RPMI8226 (cell line): ENCODE data around the gene ZNF408.

ENCODE experiments used
- DNase-seq: peaks from one replicate; pipeline ENCODE4 v3.0.0-alpha.2; 2015

ZNF408 gene

GRCh38 chr11:46676436-46677158, 24.2 kb upstream of the ZNF408 start:
- DNase-seq: no peak

DNA sequence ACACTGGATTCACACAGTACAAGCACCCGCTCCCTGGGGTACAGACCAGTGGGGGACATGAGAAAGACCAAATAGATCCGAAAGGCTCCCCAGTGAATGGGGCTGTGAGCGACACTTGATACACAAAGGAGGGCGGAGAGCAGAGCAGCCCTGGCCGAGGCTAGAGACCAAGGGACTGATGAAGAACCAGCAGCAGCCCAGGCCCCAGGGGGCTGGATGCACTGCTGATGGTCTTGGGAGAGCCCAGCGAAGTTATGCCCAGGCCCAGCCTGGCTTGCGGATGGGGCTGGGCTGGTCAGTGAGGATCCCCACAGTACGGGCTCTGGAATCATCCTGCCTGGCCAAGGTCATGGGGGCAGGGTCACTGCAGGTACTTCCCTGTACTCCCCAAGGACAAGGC, 23.7 kb upstream of the ZNF408 start:
- no peak for DNase-seq

DNA sequence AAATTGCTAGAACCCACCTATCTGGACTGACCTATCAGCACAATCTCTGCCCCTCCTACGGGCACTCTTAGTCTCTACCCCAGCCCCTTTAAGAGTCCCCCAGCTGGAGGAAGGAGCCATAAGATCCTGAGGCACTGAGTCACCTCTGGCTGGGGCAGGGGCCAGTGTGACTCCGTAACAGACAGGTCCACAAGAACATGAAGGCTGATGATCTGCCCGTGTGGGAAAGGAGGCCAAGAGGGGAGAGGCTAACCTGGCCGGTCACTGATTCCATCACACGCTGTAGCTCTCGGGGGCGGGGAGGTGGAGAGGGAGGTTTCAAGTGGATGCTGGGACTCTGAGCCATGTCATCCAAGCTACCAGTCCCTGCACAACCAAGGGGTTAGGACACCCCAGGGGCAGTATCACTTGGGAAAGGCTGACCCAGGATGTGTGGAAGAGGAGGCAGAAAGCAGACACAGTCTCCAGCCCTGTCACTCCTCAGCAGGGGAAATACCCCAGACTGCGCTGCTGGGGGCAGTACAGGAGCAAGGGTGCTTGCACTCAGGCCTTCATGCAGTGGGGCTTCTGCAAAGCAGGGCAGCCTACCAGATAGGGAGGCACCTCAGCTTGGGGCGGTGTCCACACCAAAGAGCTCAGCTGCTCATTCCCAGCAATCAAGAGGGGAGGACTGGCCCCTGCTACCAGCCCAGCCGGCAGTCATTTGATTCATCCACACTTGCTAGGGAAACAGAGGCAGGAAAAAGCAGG, 22.7 kb upstream of the ZNF408 start:
- no peak for DNase-seq

DNA sequence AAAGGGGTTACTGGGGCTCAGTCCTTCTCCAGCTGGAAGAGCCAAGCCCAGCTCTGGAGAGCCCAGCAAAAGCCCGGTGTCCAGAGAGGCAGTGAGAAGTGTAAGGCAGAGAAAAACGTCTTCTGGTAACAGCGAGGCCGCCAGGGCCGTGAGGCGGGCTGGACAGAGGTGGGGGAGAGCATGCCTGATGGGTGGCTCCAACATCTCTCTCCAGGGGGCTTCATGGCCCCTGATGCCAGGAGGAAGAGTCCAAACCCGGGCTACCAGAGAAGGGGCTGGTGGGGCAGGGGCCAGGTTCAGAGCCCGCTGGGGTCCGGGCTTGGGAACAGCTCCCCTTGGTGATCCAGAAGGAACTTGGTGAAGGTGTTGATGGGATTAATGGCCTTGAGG, 22.1 kb upstream of the ZNF408 start:
- no peak for DNase-seq

GRCh38 chr11:46679241-46680163, 21.3 kb upstream of the ZNF408 start:
- no peak for DNase-seq

DNA sequence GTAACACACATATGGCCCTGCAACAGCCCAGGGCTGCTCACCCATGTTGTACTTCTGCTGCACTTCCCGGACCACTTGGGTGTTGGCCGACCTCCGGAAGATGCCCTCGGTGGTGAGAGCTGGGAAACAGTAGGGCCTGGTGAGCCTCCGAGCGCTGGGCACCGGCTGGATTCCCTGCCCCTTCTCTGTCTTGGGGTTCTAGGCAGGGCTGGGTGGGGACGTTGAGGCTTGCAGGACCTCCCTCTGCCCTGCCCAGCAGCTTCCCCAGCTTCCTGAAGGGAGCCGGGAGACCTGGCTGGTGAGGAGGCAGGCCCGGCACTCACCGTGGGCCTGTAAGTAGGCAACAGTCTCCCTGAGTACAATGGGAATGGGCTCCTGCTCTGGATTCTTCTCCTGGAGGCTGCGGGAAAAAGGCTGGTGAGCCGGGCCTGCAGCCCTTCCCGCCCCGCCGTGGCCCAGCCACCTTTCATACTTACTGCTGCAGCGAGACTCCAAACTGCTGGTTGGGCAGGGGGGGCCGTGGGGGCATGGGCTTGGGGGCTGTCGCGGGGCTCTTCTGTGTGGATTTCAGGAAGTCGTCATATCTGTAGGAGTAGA, 20.6 kb upstream of the ZNF408 start:
- no peak for DNase-seq

- DNase-seq: no peak
These were observed 20.0 kb upstream of the ZNF408 start for GRCh38 chr11:46680815-46681214.

GRCh38 chr11:46681814-46682213, 19.0 kb upstream of the ZNF408 start:
- no peak for DNase-seq

DNA sequence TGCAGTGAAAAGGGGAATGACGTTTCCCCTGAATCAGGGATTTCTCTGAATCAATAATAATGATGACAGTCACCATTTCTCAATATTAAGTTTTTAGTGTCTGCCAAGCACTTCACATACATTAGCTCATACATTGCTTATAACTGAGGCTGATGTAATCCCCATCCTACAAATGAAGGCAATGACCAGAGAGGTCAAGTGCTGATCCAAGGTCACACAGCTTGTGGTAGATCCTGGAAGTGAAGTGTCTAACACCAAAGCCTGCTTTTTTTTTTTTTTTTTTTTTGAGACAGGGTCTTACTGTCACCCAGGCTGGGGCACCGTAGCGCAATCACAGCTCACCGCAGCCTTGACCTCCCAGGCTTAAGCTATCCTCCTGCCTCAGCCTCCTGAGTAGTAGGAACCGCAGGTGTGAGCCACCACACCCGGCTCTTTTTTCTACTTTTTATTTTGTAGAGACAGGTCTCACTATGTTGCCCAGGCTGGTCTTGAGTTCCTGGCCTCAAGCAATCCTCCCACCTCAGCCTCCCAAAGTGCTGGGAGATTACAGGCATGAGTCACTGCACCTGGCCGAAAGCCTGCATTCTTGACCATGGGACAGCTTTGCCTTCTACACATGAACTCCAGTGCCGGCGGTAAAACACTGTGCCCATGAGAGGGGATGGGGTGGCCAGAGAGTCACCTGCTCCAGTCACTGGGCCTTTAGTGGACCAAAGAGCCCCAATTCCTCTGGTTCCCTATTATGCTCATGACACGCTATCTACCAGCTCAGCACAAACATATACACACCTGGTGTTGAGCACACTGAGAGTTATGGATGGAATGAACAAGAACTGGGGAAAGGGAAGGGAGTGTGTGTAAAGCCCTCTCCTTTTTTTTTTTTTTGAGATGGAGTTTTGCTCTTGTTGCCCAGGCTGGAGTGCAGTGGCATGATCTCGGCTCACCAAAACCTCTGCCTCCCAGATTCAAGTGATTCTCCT, 17.8 kb upstream of the ZNF408 start:
- DNase-seq: no peak

- DNase-seq: no peak
These were observed 16.5 kb upstream of the ZNF408 start for GRCh38 chr11:46684367-46684766.

- no peak for DNase-seq
These were observed 13.7 kb upstream of the ZNF408 start for GRCh38 chr11:46686886-46687795.

GRCh38 chr11:46690702-46691101, 10.1 kb upstream of the ZNF408 start:
- no peak for DNase-seq

DNA sequence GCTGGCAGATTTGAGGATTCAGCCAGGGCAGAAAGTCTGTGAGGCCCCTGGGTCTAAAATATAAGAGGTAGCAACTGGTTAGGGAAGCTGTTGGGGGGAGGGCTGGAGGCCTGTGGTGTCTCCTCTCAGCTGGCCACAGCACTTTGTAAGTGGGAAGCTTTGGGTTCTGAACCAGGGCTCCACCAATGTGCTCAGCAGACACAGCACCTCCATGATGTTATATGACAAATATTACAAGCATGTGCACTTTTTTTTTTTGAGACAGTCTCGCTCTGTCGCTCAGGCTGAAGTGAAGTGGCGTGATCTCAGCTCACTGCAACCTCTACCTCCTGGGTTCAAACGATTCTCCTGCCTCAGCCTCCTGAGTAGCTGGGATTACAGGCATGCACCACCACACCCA, 8.4 kb upstream of the ZNF408 start:
- DNase-seq: no peak

GRCh38 chr11:46693597-46694012, 7.2 kb upstream of the ZNF408 start:
- DNase-seq: no peak

- DNase-seq: no peak
These were observed 6.8 kb upstream of the ZNF408 start for GRCh38 chr11:46694072-46694471.

DNA sequence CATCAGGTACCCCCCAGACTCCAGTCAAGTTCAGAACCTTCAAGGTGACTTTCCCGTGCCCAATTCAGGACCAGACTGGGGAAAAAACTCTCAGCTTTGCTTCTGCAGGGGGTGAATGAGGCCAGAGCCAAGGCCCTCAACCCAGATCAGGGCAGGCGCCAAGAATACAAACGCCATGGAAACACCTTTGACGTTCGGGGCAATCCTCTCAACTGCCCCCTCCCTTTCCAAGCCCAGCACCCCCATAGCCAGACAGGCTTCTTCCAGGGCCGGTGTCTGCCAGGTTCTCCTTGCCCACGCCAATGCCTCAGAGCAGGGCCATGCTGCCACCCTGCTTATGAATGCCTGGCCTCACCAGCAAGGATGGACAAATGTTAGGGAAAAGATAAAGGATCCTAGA, 6.2 kb upstream of the ZNF408 start:
- DNase-seq: no peak

GRCh38 chr11:46695345-46696211, 5.3 kb upstream of the ZNF408 start:
- no peak for DNase-seq

DNA sequence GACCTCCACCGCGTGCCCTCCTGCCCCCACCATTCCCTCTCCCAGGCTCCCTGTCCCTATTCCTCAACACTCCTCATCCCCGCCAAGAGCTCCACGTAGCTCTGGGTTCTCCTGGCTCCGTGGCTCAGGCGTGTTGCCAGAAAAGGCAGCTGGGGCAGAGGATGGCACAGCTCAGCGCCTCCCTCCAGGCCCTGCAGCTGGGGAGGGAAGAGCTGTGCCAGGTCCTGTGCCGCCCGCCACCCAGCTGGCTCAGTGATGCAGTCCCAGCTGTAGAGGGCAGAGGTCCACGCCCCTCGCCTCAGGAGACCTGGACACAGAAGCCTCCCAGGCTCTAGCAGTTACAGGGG, 4.6 kb upstream of the ZNF408 start:
- no peak for DNase-seq

- DNase-seq: no peak
These were observed 3.5 kb upstream of the ZNF408 start for GRCh38 chr11:46697303-46697702.

GRCh38 chr11:46697723-46698122, 3.1 kb upstream of the ZNF408 start:
- DNase-seq: no peak
